ENCODE measurements around the gene DTX3L.

DTX3L gene

DNA sequence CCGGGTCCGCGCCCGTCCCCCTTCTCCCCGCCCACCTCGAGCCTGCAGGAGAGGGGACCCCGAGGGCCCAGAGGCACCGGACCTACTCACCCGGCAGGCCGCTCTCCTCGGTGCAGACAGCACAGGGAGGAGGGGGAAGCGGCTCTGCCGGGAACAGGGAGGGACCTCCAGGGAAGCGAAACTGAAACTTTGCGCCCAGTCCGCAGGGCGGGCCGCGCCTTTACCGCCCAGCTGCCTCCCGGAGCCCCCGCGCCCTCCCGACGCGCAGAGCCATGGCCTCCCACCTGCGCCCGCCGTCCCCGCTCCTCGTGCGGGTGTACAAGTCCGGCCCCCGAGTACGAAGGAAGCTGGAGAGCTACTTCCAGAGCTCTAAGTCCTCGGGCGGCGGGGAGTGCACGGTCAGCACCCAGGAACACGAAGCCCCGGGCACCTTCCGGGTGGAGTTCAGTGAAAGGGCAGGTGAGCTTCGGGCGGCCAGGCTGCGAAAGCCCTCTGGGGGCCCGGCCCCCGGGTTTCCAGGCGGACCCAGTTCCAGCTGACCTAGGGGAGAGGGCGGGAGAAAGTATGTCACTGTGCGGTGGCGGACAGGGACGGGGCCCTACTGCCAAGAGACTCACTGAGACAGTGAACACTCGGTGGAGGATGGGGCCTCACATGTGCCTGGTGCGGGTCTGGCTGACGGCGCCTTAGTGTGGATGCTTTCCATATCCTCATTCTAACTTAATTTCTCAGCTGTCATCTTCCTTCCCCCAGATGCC is at the start of gene DTX3L, which contains the start of gene PARP9:
TSS of gene DTX3L (plus strand) at position 184 of the 758 bp plus-strand sequence. CDS start at position 273, 89 bp downstream.
TSS of gene PARP9 (minus strand) at position 146 of the 758 bp plus-strand sequence. CDS start 4,680 bp downstream, outside the sequence.
- DNase-seq: peak; percentile 77

DNA sequence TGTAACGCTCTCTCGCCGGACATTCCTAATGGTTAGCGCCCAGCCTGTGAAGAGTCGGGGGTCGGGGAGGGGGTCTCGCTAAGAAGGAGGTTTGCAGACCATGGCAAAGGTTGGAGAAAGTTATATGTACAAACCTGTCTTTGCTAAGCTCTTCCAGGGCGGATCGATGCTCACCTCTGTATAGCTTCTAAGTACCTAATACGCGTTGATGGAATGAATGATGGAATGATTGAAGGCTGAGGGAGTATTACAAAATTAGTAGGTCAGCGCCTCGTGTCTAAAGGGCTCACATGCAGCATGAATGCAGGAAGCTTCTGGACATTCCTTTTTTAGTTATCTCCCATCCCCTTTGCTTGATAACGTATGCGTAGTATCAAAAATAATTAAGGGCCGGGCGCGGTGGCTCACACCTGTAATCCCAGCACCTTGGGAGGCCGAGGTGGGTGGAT is 49.1 kb upstream of the DTX3L start:
- no peak for DNase-seq

- no peak for DNase-seq
These were observed 48.3 kb upstream of the DTX3L start for GRCh38 chr3:122515870-122516269.

- no peak for DNase-seq
These were observed 47.2 kb upstream of the DTX3L start for GRCh38 chr3:122516846-122517360.

DNA sequence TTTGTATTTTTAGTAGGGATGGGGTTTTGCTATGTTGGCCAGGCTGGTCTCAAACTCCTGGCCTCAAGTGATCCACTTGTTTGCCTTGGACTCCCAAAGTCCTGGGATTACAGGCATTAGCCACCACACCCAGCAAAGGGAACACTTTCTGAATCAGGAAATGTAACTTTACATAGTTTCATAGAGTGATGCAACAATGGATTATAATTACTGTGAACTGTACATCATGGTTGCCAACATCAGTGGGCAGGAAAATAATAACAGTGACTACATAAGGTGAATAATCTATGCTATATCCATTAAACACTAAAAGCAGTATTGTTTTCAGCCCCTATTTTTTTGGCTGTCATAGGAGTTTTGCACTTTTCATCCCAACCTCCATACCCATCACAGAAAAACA is 44.4 kb upstream of the DTX3L start:
- DNase-seq: no peak

- no peak for DNase-seq
These were observed 43.3 kb upstream of the DTX3L start for GRCh38 chr3:122520861-122521260.

DNA sequence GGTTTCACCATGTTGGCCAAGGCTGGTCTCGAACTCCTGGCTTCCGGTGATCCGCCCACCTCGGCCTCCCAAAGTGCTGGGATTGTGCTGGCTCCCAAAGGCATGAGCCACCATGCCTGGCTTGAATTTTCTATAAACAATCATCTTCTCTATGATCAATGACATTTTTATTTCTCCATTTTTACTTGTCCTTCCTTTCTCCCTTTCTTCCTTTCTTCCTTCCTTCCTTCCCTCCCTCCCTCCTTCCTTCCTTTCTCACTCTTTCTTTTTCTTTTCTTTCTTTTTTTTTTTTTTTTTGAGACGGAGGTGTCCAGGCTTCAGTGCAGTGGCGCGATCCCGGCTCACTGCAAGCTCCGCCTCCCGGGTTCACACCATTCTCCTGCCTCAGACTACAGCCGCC is 40.8 kb upstream of the DTX3L start:
- no peak for DNase-seq

GRCh38 chr3:122530164-122530563 is 34.0 kb upstream of the DTX3L start:
- no peak for DNase-seq

GRCh38 chr3:122533480-122533879 is 30.7 kb upstream of the DTX3L start:
- no peak for DNase-seq

DNA sequence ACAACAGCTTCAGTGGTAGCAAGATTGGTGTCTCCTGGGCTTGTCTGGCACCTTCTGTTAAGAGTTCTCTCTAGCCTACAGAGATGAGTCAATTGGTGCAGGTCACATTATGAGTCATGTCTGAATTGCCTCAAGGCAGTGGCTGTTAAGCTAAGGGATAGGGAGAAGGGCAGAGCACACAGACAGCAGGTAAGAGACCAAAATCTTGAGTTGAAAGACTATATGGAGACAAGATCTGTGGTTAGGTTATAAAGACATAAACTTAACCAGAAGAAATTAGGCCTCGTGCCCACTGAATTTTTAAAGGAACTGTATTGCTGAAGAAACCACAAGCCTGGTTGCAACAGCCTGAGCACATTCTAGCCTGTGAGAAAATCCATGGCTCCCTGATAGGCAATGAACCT is 30.2 kb upstream of the DTX3L start:
- DNase-seq: peak; percentile 57

- peak; percentile 21 for DNase-seq
These were observed 28.0 kb upstream of the DTX3L start for GRCh38 chr3:122535964-122536631.

GRCh38 chr3:122536632-122537001 is 27.5 kb upstream of the DTX3L start:
- no peak for DNase-seq

DNA sequence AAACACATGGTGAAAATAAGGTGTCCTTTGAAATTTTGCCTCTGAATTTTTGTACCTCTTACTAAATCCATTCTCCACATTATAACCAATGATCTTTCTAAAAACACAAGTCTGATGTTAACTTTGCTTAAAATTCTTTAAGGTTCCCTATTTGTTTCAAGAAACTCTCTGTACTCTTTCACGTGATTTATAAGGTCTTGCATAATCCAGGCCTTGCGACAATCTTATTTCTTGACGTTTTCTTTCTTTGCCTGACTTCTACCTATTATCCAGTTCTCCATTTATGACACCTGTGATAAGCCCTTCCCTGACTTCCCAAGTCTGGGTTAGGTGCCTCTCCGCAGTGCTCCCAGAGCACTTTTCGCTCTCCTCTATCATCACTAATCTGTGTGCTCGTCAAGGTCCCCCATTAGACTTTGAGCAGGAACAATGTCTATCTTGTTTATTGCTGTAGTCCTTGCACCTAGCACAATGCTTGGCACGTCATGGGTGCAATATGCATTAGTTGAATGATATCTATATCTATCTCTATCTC is 25.1 kb upstream of the DTX3L start:
- no peak for DNase-seq

DNA sequence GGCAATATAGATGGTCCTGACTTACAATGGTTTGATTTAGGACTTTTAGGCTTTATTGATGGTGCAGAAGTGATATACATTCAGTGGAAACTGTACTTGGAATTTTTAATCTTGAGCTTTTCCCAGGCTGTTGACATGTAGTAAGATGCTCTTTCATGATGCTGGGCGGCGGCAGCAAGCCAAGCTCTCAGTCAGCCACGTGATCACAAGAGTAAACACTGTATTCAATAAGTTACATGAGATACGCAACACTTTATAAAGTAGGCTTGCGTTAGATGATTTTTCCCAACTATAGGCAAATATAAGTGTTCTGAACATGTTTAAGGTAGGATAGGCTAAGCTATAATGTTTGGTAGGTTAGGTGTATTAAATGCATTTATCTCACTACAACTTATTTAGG is 18.0 kb upstream of the DTX3L start:
- no peak for DNase-seq

DNA sequence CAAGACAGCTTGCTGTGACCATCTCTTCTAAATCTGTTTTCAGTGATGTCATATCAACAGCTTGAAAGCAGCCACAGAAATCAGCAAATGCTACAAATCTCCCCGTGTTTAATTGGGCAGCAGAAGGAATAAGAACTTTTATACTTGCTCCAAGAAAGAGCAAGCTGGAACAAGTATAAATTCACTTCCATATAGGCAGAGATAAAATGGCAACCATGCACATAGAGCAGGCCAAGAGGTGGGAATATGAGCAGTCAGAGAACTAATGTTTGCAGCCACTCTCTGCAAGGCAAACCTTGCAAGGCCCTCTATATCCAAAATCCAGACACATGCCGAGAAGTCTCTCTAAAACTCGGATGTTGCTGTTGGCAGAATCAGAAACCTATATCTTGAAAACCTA is 16.1 kb upstream of the DTX3L start:
- no peak for DNase-seq

DNA sequence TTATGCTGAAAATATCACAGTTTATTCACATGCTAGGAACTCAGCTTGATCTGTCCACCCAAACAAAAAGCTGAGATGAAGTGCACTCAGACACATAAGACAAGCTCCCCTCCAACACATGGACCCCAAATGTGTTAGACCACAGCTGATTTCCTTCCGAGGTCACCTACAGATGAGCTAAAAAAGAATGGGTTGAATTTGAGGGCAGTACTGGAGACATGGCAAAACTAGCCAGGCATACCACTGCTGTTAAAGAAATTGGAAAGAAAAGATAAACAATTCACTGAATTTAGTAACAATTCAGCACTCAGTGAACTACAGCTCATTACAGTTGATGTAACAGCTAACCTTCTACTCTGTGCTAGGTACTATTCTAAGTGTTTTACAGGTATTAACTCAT is 15.5 kb upstream of the DTX3L start:
- no peak for DNase-seq

DNA sequence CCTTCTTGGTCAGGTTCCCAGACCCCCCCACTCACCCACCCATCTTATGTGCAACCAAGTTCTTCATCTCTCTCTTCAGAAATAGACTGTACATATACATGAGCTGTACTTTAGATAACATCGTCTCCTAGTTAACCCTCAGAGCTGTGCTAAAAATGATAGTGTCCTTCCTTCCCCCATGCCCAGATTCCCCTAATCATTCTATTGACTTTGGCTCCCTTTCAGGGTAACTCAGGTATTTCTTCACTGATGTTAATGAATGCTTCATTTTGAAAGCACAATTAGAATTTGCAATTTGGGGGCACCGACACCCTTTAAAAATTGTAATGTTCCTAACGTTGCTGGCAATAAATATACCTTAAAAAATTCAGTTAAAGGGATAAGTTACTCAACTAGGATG is 11.0 kb upstream of the DTX3L start:
- DNase-seq: no peak

DNA sequence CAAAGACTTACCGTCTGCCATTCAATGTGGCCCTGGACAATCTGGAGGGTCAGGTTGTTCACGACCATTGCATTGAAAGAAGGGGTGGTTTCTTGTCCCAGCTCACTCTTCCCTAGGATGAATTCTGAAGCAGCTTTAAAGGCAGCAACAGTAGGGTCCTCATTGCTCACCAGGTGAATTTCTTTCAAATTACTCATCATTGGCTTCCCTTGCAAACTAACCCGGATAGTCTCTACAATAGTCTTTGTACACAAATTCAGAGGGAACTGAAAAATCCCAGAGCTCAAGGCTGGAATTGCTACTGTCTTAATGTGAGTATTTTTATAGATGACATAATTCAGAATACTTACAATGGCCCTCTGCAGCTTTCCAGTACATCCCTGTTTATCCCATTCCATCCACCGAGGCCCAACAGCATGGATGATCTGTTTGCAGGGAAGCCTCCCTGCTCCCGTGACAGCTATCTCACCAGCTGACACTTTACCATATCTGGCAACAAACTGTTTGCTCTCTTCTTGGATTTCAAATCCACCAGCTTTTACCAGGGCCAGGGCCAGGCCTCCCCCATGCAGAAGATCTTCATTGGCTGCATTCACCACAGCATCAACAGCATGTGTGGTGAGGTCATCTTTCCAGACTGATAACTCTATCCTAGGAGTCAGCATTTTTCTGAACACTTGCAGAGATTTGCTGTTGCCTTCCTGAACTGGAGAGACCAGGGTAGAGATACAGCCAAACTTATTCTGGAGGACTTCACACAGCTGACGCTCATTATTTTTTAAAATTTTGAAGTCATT is 8.7 kb upstream of the DTX3L start:
- no peak for DNase-seq

GRCh38 chr3:122557356-122557755 is 6.8 kb upstream of the DTX3L start:
- no peak for DNase-seq

DNA sequence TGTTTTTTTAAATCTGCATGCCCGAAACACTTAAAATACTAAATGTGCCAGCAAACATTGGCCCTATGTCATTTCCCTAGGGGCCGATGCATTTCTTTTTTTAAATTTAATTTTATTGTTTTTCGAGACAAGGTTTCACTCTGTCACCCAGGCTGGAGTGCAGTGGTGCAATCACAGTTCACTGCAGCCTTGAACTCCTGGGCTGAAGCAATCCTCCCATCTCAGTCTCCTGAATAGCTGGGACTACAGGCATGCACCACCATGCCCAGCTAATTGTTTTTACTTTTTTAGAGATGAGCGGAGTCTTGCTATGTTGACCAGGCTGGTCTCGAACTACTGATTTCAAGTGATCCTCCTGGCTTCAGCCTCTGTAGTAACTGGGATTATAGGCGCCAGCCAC is 5.5 kb upstream of the DTX3L start:
- DNase-seq: no peak

DNA sequence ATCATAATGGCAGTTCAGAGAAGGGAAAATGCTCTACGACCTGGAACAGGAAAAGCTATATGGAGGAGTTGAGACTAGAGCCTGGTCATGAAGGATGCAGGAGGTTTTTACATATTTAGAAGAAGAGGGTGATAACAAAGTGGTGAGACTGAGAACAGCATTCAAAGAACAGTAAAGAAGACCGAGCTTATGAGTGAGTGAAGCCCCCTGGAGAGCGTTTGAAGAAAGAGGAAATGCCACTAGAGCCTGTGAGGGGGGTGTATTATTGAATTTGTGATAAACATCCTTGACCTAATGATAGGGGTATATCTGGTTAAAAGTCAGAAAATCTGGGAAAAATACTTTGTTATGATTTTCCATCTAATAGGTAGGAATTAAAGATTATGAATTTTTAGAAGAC is 4.2 kb upstream of the DTX3L start:
- DNase-seq: no peak

- DNase-seq: peak; percentile 16
These were observed 3.5 kb upstream of the DTX3L start for GRCh38 chr3:122560680-122561079.

Measured in NK-92 treated with Interleukin-12 subunit alpha and Interleukin-12 subunit beta, amount 100 ng/mL, for 24 hours (cell line).